Vagina (tissue), 2 donors: Measurements from ENCODE around the gene PNMA8B.

Experiments used
- CTCF ChIP-seq, 3 experiments: fragments of 450-650 bp in 2 of 3; fragments of 200-600 bp in 1 of 3; sonication (generic) in 1 of 3; IDR thresholded peaks; one replicate each; pipeline ENCODE4 v1.5.1; 2017 to 2019; ENCODE audit warnings: antibody characterized with exemption in 3 of 3, mild to moderate bottlenecking in 2 of 3, moderate library complexity in 2 of 3
- POLR2AphosphoS5 ChIP-seq, 2 donors: sonication (generic); formaldehyde crosslinking; IDR thresholded peaks; one replicate each; pipeline ENCODE4 v1.9.0; 2017; ENCODE audit warnings: antibody characterized with exemption in 2 of 2, mild to moderate bottlenecking in 2 of 2, low read depth in 1 of 2; ENCODE audit not compliant: insufficient read depth in 1 of 2

DNA sequence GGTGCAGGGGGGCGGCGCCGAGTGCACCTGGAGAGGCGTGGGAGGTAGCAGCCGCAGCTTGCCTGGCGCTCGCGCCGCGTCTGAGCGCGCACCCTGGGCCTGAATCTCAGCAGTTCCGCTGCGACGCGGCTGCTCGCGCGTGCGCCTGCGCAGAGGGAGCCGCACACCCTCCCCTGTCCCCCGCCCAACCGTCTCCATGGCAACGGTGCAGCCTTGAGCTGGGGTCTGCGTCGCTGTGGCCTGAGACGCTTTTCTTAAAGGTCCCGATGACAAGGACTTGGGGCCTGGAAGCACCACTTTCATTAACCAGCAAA is at the start of gene PNMA8B:
- TF ChIP-seq CTCF (IDR thresholded peaks at IDR 0.05) = no peak
- TF ChIP-seq POLR2AphosphoS5 (IDR thresholded peaks at IDR 0.05; ENCODE audit: insufficient read depth in 1 of 2, low read depth in 1 of 2) = no peak
